ENCODE results near the gene CCHCR1. TPM values are rescaled to one million over a fixed set of nuclear protein-coding genes. Genes with fewer than 3 reads are reported as not detected.

The CCHCR1 gene, protein sequence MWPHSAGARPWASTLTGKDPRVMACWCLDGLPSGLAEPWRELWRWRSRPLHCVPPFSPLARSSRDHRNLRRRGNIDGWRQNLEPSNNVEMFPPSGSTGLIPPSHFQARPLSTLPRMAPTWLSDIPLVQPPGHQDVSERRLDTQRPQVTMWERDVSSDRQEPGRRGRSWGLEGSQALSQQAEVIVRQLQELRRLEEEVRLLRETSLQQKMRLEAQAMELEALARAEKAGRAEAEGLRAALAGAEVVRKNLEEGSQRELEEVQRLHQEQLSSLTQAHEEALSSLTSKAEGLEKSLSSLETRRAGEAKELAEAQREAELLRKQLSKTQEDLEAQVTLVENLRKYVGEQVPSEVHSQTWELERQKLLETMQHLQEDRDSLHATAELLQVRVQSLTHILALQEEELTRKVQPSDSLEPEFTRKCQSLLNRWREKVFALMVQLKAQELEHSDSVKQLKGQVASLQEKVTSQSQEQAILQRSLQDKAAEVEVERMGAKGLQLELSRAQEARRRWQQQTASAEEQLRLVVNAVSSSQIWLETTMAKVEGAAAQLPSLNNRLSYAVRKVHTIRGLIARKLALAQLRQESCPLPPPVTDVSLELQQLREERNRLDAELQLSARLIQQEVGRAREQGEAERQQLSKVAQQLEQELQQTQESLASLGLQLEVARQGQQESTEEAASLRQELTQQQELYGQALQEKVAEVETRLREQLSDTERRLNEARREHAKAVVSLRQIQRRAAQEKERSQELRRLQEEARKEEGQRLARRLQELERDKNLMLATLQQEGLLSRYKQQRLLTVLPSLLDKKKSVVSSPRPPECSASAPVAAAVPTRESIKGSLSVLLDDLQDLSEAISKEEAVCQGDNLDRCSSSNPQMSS
- 10 to 100 TPM; 31.8 to 55.4 TPM for total RNA-seq

DNA sequence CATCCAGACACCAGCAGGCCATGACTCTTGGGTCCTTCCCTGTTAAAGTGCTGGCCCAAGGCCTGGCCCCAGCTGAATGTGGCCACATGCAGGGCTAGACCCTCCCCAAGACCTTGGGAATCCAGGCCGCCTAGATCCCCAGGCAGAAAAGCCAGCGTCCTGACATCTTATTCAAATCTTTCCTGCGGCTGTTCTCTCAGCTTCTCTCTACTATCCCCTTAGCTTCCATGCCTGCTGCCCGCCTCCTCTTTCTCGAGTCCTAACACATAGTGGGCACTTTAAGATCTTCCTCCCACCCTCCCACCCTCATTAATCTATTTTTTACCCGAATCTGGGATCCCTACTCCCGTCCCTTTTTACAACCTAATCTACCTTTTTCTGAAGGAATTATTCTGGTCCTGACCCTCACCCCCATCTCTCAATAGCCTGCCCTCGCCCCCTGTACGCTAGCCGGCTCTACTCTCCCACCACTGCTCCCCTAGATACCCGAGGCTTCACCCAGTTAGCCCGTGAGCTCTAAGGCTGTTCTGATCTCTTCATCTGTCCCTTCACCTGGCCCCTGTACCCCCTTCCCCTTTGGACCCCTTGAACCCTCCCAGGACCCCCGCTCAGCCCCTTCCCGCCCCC is at the start of gene CCHCR1:
TSS of gene CCHCR1 (minus strand) at position 290 of the 627 bp plus-strand sequence. CDS start at position 88, 202 bp downstream.
- H3K27me3 ChIP-seq, result no peaks in the 10 kb centered on the region
- intact Hi-C loops (cut with DNase I), result no loop called here
- H3K4me1 ChIP-seq, result peaks cover 5% of the 10 kb centered on the region
- H3K36me3 ChIP-seq, result no peaks in the 10 kb centered on the region
- TF ChIP-seq CTCF (IDR thresholded peaks at IDR 0.05), result no peak
- no peak for DNase-seq
- H3K9ac ChIP-seq (ENCODE audit: low read depth in 2 of 2, low read length in 2 of 2), result peak within 1 kb of the TSS; percentile 75
- H3K4me3 ChIP-seq, result peak within 1 kb of the TSS; percentile 65
- no peak within 1 kb of the TSS for H3K27ac ChIP-seq
- H3K9me3 ChIP-seq, result no peaks in the 10 kb centered on the region

DNA sequence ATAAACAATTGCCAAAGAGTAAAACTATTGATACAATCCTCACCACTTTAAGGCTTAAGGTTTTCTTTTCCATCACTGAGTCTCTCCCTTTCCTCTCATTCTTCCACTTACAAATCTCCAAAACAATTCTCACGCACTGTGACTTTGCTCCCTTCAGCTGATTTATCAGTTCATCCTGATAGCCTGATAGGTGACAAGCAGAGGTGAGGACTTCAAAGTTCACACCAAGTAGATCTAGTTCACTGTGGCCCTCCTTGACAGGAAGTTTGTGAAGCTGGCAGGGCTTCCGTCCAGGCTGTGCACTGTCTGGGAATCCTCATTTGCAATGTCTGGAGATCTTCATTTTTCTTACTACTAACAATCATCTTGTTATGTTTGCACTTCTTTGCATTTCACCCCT is 48.0 kb upstream of the CCHCR1 start:
- DNase-seq, result no peak
- Histone ChIP-seq H3K27me3 (no peaks in the 10 kb centered on the region), H3K36me3 (no peaks in the 10 kb centered on the region), H3K9me3 (no peaks in the 10 kb centered on the region), H3K9ac (ENCODE audit: low read depth in 2 of 2, low read length in 2 of 2) (no peak overlapping the region), H3K27ac (peak overlapping the region; percentile 24), H3K4me3 (no peak overlapping the region), H3K4me1 (peaks cover 7% of the 10 kb centered on the region)
- TF ChIP-seq CTCF (IDR thresholded peaks at IDR 0.05), result no peak
- intact Hi-C loops (cut with DNase I), result no loop called here

DNA sequence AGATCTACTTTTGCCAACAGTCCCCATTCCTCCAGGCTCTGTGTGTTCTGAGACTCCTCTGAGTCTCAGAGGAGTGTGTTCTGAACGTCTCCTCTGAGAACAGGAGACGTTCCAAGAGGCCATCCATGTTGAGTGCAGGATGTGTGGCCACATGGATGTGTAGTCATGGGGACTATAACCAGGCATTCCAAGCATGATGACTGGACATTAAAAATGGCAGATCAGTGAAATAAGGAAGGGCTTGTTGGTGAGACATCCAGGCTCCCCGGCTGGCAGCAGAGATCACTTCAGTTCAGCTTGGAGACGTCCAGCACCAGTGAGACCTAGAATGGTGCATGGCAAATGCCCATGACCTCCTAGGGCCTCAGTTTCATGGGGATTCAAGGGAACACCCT is 47.1 kb upstream of the CCHCR1 start:
- DNase-seq, result peak; percentile 19

GRCh38 chr6:31203345-31203979 is 45.9 kb upstream of the CCHCR1 start:
- Histone ChIP-seq H3K9ac (ENCODE audit: low read depth in 2 of 2, low read length in 2 of 2) (peak overlapping the region in 1 of 2 donors; percentile 91), H3K4me3 (peak overlapping the region; percentile 20), H3K36me3 (no peaks in the 10 kb centered on the region), H3K27ac (peak overlapping the region; percentile 88), H3K4me1 (peaks cover 7% of the 10 kb centered on the region), H3K9me3 (no peaks in the 10 kb centered on the region), H3K27me3 (no peaks in the 10 kb centered on the region)
- no peak for TF ChIP-seq CTCF (IDR thresholded peaks at IDR 0.05)
- intact Hi-C loops (cut with DNase I), result loop anchor here (5.0 kb wide), 1 partner anchor 69 kb away; the partner anchor contains the start of gene HLA-C
- peak; percentile 66 for DNase-seq

More for the DNA sequence above, 47.1 kb upstream of the CCHCR1 start:
- peaks cover 7% of the 10 kb centered on the region for H3K4me1 ChIP-seq
- no peaks in the 10 kb centered on the region for H3K36me3 ChIP-seq
- H3K27me3 ChIP-seq, result no peaks in the 10 kb centered on the region
- intact Hi-C loops (cut with DNase I), result loop anchor here (5.0 kb wide), 1 partner anchor 68 kb away; the partner anchor contains the start of gene HLA-C
- H3K4me3 ChIP-seq, result no peak overlapping the region
- TF ChIP-seq CTCF (IDR thresholded peaks at IDR 0.05), result no peak
- no peak overlapping the region for H3K9ac ChIP-seq (ENCODE audit: low read depth in 2 of 2, low read length in 2 of 2)
- H3K27ac ChIP-seq, result peak overlapping the region; percentile 88
- H3K9me3 ChIP-seq, result no peaks in the 10 kb centered on the region

Measured in colonic mucosa (tissue), 4 donors.